Erythroblast (primary cell): ENCODE measurements around the gene ERC2.

Experiments
- GATA1 ChIP-seq: IDR thresholded peaks from 2 replicates; pipeline ENCODE4 v1.6.1; 2011; ENCODE audit warnings: low read depth, mild to moderate bottlenecking, control low read depth, low read length, moderate library complexity
- POLR2A ChIP-seq: IDR thresholded peaks from 2 replicates; pipeline ENCODE4 v1.6.1; 2011; ENCODE audit warnings: mild to moderate bottlenecking, low read length

GRCh38 chr3:55546866-55547669 lies 921.2 kb downstream of the ERC2 start:
- TF ChIP-seq POLR2A: no peak
- TF ChIP-seq GATA1: no peak
